Ishikawa (cell line): ENCODE measurements around the gene UBAC2.

Experiments used
- CEBPB ChIP-seq: IDR thresholded peaks from 2 replicates; pipeline ENCODE4 v1.6.1; 2012
- CREB1 ChIP-seq: IDR thresholded peaks from 2 replicates; pipeline ENCODE4 v1.6.1; 2012; ENCODE audit warnings: low read depth
- EGR1 ChIP-seq: IDR thresholded peaks from 2 replicates; pipeline ENCODE4 v1.6.1; 2012
- EP300 ChIP-seq: IDR thresholded peaks from 2 replicates; pipeline ENCODE4 v1.6.1; 2012; ENCODE audit warnings: borderline replicate concordance
- FOXM1 ChIP-seq: IDR thresholded peaks from 2 replicates; pipeline ENCODE4 v1.6.1; 2012; ENCODE audit warnings: low read depth, borderline replicate concordance
- NFIC ChIP-seq: IDR thresholded peaks from 2 replicates; pipeline ENCODE4 v1.6.1; 2012
- RAD21 ChIP-seq: IDR thresholded peaks from 2 replicates; pipeline ENCODE4 v1.6.1; 2012; ENCODE audit warnings: low read depth
- TAF1 ChIP-seq: IDR thresholded peaks from 2 replicates; pipeline ENCODE4 v1.6.1; 2012; ENCODE audit warnings: low read depth, mild to moderate bottlenecking
- TCF12 ChIP-seq: IDR thresholded peaks from 2 replicates; pipeline ENCODE4 v1.6.1; 2012; ENCODE audit warnings: low read depth
- TEAD4 ChIP-seq: IDR thresholded peaks from 2 replicates; pipeline ENCODE4 v1.6.1; 2012
- YY1 ChIP-seq: IDR thresholded peaks from 2 replicates; pipeline ENCODE4 v1.6.1; 2012; ENCODE audit warnings: low read depth
- ZBTB7A ChIP-seq: IDR thresholded peaks from 2 replicates; pipeline ENCODE4 v1.6.1; 2012; ENCODE audit warnings: low read depth
- TF ChIP-seq, protein P1 (sequence below): IDR thresholded peaks from 2 replicates; pipeline ENCODE4 v1.6.1; 2012
- TF ChIP-seq, protein P2 (sequence below): IDR thresholded peaks from 2 replicates; pipeline ENCODE4 v1.6.1; 2012; ENCODE audit warnings: low read depth, mild to moderate bottlenecking
- TF ChIP-seq, protein P3 (sequence below): IDR thresholded peaks from 2 replicates; pipeline ENCODE4 v1.6.1; 2012

Gene UBAC2

DNA sequence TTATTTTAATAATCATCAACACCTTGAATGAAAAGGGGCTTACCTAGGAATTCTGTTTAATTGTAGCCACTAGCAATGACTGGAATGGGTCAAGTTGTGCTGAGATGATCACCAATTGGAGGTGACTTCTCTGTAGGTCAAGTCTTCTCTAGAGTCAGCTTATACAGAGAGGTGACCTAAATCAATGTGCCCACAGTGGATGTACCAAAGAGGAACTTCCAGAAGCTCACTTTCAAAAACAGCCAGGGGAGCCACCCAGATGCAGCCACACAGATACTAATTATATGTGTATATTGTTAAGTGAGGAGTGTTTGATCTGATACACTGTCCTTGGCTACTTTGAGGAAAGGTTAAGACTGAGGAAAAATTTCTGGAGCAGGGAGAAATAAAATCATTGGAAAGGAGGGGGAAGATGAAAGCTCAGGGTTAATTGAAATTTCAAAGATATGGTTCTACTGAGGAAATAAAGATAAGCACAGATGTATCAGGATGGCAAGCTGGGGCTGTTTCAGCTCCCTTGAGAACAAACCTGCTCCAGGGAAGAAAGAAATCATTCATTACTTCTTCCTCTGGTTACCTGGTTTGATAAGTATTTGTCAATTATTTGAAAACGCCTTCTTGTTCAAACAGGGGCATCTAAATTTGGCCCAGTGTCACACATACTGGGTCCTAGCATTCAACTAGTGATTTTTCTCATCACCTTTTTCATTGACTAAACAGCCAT, 101.4 kb downstream of the UBAC2 start:
- TF ChIP-seq NFIC = no peak
- TF ChIP-seq, protein P1, sequence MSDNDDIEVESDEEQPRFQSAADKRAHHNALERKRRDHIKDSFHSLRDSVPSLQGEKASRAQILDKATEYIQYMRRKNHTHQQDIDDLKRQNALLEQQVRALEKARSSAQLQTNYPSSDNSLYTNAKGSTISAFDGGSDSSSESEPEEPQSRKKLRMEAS = no peak
- TF ChIP-seq EGR1 = no peak
- TF ChIP-seq FOXM1 = no peak
- no peak for TF ChIP-seq CEBPB
- TF ChIP-seq CREB1 = no peak
- no peak for TF ChIP-seq EP300
- TF ChIP-seq YY1 = no peak
- no peak for TF ChIP-seq ZBTB7A
- TF ChIP-seq TAF1 = no peak
- TF ChIP-seq, protein P2, sequence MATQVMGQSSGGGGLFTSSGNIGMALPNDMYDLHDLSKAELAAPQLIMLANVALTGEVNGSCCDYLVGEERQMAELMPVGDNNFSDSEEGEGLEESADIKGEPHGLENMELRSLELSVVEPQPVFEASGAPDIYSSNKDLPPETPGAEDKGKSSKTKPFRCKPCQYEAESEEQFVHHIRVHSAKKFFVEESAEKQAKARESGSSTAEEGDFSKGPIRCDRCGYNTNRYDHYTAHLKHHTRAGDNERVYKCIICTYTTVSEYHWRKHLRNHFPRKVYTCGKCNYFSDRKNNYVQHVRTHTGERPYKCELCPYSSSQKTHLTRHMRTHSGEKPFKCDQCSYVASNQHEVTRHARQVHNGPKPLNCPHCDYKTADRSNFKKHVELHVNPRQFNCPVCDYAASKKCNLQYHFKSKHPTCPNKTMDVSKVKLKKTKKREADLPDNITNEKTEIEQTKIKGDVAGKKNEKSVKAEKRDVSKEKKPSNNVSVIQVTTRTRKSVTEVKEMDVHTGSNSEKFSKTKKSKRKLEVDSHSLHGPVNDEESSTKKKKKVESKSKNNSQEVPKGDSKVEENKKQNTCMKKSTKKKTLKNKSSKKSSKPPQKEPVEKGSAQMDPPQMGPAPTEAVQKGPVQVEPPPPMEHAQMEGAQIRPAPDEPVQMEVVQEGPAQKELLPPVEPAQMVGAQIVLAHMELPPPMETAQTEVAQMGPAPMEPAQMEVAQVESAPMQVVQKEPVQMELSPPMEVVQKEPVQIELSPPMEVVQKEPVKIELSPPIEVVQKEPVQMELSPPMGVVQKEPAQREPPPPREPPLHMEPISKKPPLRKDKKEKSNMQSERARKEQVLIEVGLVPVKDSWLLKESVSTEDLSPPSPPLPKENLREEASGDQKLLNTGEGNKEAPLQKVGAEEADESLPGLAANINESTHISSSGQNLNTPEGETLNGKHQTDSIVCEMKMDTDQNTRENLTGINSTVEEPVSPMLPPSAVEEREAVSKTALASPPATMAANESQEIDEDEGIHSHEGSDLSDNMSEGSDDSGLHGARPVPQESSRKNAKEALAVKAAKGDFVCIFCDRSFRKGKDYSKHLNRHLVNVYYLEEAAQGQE = no peak
- no peak for TF ChIP-seq RAD21
- TF ChIP-seq TEAD4 = no peak
- TF ChIP-seq TCF12 = no peak
- TF ChIP-seq, protein P3, sequence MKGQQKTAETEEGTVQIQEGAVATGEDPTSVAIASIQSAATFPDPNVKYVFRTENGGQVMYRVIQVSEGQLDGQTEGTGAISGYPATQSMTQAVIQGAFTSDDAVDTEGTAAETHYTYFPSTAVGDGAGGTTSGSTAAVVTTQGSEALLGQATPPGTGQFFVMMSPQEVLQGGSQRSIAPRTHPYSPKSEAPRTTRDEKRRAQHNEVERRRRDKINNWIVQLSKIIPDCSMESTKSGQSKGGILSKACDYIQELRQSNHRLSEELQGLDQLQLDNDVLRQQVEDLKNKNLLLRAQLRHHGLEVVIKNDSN = no peak

DNA sequence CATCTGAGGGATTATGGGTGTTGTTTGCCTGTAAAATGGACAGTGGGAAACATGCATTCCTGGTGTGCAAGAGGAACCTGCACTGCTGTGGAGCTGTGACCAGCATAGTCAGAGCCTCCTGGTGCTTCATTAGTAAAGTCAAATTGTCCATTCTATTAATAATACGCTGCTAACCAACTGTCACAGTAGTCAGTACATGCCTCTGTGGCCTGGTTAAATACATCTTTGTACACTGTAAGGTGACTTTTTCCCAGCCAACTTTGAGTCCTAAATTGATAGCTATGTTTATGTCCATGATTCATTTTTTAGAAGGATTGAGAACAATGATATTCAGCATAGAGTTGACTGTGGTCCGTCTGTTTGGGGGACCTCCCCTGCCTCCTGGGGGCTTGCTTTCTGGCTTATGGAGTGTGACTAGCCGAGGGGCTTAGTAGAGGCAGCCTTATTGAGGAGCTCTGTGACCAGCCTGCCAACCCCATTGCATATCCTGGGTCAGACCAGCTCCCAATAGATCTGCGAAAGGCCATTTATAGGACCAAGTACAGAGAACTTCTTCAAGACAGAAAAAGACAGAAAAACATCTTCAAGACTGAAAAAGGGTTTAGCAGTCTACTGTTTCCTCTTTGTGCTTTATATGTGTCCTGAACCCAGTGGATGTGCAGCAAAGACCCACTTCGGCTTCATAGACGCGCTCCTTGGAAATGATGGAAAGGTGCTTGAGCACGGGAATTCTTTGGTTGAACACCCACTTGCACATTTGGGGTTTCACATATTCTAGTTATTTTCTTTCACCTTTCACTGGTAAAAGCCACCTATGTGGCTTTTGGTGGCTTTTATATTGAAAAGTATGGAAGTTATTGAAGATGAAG, 102.2 kb downstream of the UBAC2 start:
- TF ChIP-seq EGR1 (no peak), CEBPB (no peak), TAF1 (no peak), YY1 (no peak), TEAD4 (no peak), EP300 (no peak), CREB1 (no peak), RAD21 (no peak)
- TF ChIP-seq, protein P3 = no peak
- TF ChIP-seq, protein P1 = no peak

DNA sequence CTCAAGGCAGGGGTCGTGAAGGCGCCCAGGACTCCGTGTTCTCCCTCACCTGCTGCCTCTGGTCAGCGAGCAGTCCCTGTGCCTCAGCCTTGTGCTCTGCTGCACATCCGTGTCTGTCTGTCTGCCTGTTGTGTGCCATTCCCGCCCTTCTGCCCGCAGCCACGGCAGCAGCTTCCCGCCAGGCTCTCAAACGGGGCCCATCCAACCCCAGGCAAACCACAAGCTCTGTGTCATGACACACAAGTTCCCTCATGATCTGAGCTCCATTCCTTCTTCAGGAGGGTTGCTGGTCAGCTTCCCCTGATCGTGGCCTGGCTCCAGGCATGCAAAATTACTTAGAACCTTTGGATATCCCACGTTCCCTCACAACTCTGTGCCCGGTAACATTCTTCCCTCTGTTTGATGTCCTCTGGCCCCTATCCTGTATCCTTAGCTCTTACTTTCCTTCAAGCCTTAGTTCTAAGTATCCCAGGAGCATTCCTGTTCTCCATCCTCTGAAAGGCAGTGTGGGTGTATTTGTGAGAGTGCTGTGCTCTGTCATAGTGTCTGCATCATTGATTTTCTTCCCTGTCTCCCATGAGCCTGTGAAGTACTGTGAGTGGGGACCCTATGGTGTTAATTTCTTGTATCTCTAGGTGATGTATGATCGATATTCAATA, 103.3 kb downstream of the UBAC2 start:
- TF ChIP-seq ZBTB7A = no peak
- TF ChIP-seq TAF1 = no peak
- no peak for TF ChIP-seq NFIC
- TF ChIP-seq EP300 = no peak
- no peak for TF ChIP-seq TCF12
- TF ChIP-seq CEBPB = no peak
- TF ChIP-seq CREB1 = no peak
- TF ChIP-seq, protein P3 = no peak
- TF ChIP-seq YY1 = no peak
- no peak for TF ChIP-seq RAD21
- TF ChIP-seq EGR1 = no peak
- TF ChIP-seq, protein P1 = no peak
- TF ChIP-seq FOXM1 = no peak
- TF ChIP-seq, protein P2 = no peak

DNA sequence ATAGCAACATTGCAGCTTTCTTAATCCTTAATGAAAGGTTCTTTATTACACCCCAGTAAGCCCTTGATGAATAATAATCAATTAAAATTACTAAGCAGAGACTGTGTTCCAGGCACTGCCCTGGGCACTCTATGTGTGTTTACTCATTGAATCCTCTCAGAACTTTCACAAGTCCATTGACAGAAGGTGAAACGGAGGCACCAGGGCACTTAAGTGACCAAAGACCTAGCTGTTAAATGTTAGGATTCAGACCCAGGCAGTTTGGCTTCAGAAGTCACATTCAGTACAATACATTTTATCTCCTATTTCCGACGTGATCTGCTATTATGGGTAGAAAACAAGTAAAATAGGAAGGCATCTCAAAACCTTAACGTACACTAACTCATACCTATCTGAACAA, 103.9 kb downstream of the UBAC2 start:
- no peak for TF ChIP-seq RAD21
